Cerebellar cortex (tissue), 1 donor: Measurements from ENCODE around the gene CDC26.
"Not testable (repeated sequence)": the region's sequence is repeated elsewhere in the genome, so short reads cannot be mapped to it uniquely, and the experiment has no call there.

ENCODE experiments used
- DNase-seq: peaks from one replicate; pipeline ENCODE4 v3.0.0-alpha.2; 2015; ENCODE audit warnings: low spot score

The CDC26 gene

GRCh38 chr9:113275157-113276131 is at the start of gene CDC26, which contains the start of gene PRPF4:
Gene CDC26, minus strand, starts transcription at chr9:113275572. Its CDS starts 3,065 bp downstream, at chr9:113272507.
Gene PRPF4, plus strand, starts transcription at chr9:113275658. Its CDS starts 86 bp downstream, at chr9:113275744.
- DNase-seq, result peak; percentile 99

- DNase-seq, result no peak
These were observed 47.3 kb upstream of the CDC26 start for GRCh38 chr9:113322671-113323070.

GRCh38 chr9:113320051-113320450 is 44.7 kb upstream of the CDC26 start:
- no peak for DNase-seq

- DNase-seq, result no peak
These were observed 43.7 kb upstream of the CDC26 start for GRCh38 chr9:113319054-113319453.

- DNase-seq, result no peak
These were observed 42.4 kb upstream of the CDC26 start for GRCh38 chr9:113317777-113318176.

- DNase-seq, result no peak
These were observed 40.7 kb upstream of the CDC26 start for GRCh38 chr9:113316030-113316429.

- no peak for DNase-seq
These were observed 39.9 kb upstream of the CDC26 start for GRCh38 chr9:113315231-113315630.

- no peak for DNase-seq
These were observed 37.9 kb upstream of the CDC26 start for GRCh38 chr9:113313261-113313660.

- no peak for DNase-seq
These were observed 36.6 kb upstream of the CDC26 start for GRCh38 chr9:113311961-113312360.

- DNase-seq, result no peak
These were observed 35.2 kb upstream of the CDC26 start for GRCh38 chr9:113310538-113310937.

GRCh38 chr9:113309204-113309813 is 33.9 kb upstream of the CDC26 start:
- DNase-seq, result peak; percentile 33

GRCh38 chr9:113307396-113307975 is 32.1 kb upstream of the CDC26 start:
- no peak for DNase-seq

GRCh38 chr9:113306566-113306965 is 31.2 kb upstream of the CDC26 start:
- DNase-seq, result no peak

- DNase-seq, result no peak
These were observed 27.5 kb upstream of the CDC26 start, which contains the start of gene RNF183 for GRCh38 chr9:113302792-113303418. Gene RNF183, minus strand, starts transcription at chr9:113303376. Its CDS starts 5,192 bp downstream, at chr9:113298184.

GRCh38 chr9:113301548-113301947 is 26.2 kb upstream of the CDC26 start:
- no peak for DNase-seq

GRCh38 chr9:113299800-113300292 is 24.5 kb upstream of the CDC26 start:
- DNase-seq, result no peak

- DNase-seq, result no peak
These were observed 23.8 kb upstream of the CDC26 start for GRCh38 chr9:113298924-113299770.

- DNase-seq, result no peak
These were observed 22.9 kb upstream of the CDC26 start for GRCh38 chr9:113298311-113298710.

- no peak for DNase-seq
These were observed 21.6 kb upstream of the CDC26 start for GRCh38 chr9:113296796-113297558.

- not testable (repeated sequence) for DNase-seq
These were observed 20.9 kb upstream of the CDC26 start for GRCh38 chr9:113296247-113296646.
